ENCODE measurements around the gene RETREG1.

RETREG1 gene

DNA sequence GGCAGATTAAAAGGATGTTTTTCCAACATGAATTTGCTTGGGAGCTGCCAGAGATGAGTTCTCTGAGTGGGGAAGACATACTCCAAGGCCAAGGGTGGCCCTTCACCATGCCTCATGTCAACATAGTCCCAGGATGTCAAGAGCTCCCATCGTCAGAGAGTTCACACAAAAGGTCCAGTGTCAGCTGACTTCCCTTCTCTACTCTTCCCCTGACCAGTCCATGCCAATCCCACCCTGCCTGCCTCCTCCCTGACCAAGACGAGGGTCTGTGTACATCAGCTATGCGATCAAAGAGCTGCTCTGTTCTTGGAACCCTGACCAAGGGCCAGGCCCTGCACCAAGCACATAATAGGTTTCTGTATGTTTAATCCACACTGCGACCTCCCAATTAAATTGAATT lies 80.0 kb downstream of the RETREG1 start:
- H3K36me3 ChIP-seq (ENCODE audit: control insufficient read depth, insufficient read depth, low read length), result no peaks in the 10 kb centered on the region
- no peak overlapping the region for H2BK15ac ChIP-seq (replicated peaks; ENCODE audit: low read depth)
- H2BK5ac ChIP-seq (ENCODE audit: low read length), result no peak overlapping the region
- H4K5ac ChIP-seq (ENCODE audit: low read length), result no peak overlapping the region
- no peak overlapping the region for H3K27ac ChIP-seq (ENCODE audit: low read depth, low read length)
- DNase-seq, result no peak
- no CpG with 5 or more reads among the region's 4 CpGs for WGBS (ENCODE audit: extremely low coverage, insufficient coverage, low lambda C conversion rate)
- H3K18ac ChIP-seq (ENCODE audit: low read length), result no peak overlapping the region
- no peaks in the 10 kb centered on the region for H3K27me3 ChIP-seq (ENCODE audit: insufficient read depth, low read length, poor library complexity)
- no peak overlapping the region for H2AK5ac ChIP-seq (ENCODE audit: low read length)
- no peaks in the 10 kb centered on the region for H3K4me1 ChIP-seq (ENCODE audit: control insufficient read depth, low read depth, low read length)
- H3K4me2 ChIP-seq (ENCODE audit: low read length), result no peak overlapping the region
- no peak overlapping the region for H4K8ac ChIP-seq (ENCODE audit: low read depth, low read length)
- H3K23ac ChIP-seq (ENCODE audit: low read length), result no peak overlapping the region
- H3K4me3 ChIP-seq (ENCODE audit: low read length), result no peak overlapping the region
- no peak overlapping the region for H3K4ac ChIP-seq (ENCODE audit: low read depth, low read length)
- no peak overlapping the region for H3K56ac ChIP-seq (ENCODE audit: low read length)
- no peak overlapping the region for H3K9ac ChIP-seq (ENCODE audit: low read length)
- H2BK120ac ChIP-seq (ENCODE audit: low read depth, low read length), result no peak overlapping the region
- H3K79me2 ChIP-seq (ENCODE audit: control insufficient read depth, insufficient read depth, low read length), result no peaks in the 10 kb centered on the region
- H3K79me1 ChIP-seq (ENCODE audit: low read length), result no peaks in the 10 kb centered on the region

DNA sequence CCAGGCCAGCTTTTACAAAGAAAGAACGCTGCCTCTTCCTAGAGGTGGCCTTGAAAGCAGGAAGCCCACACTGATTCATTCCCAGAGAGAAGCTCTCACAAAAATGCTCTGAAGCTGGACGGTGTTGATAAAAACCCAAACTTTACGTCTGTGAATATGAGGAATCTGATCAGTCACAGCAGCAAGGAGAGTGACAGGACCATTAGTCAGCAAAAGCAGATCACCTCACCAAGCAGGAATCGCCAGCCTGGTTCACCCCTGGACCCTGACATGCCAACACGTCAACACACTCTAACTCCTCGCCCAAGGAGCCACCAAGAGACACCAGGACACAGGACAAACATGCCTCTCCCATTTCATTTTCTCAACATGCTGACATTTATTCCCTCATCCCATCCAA lies 80.6 kb downstream of the RETREG1 start:
- Histone ChIP-seq H3K56ac (ENCODE audit: low read length) (no peak overlapping the region), H3K9ac (ENCODE audit: low read length) (no peak overlapping the region), H2AK5ac (ENCODE audit: low read length) (no peak overlapping the region), H3K4me3 (ENCODE audit: low read length) (no peak overlapping the region), H4K5ac (ENCODE audit: low read length) (no peak overlapping the region), H3K36me3 (ENCODE audit: control insufficient read depth, insufficient read depth, low read length) (no peaks in the 10 kb centered on the region), H3K23ac (ENCODE audit: low read length) (no peak overlapping the region), H2BK120ac (ENCODE audit: low read depth, low read length) (no peak overlapping the region), H4K8ac (ENCODE audit: low read depth, low read length) (no peak overlapping the region), H3K4ac (ENCODE audit: low read depth, low read length) (no peak overlapping the region), H2BK5ac (ENCODE audit: low read length) (no peak overlapping the region), H3K18ac (ENCODE audit: low read length) (no peak overlapping the region), H2BK15ac (replicated peaks; ENCODE audit: low read depth) (no peak overlapping the region), H3K27ac (ENCODE audit: low read depth, low read length) (no peak overlapping the region), H3K79me2 (ENCODE audit: control insufficient read depth, insufficient read depth, low read length) (no peaks in the 10 kb centered on the region), H3K4me2 (ENCODE audit: low read length) (no peak overlapping the region), H3K27me3 (ENCODE audit: insufficient read depth, low read length, poor library complexity) (no peaks in the 10 kb centered on the region), H3K79me1 (ENCODE audit: low read length) (no peaks in the 10 kb centered on the region), H3K4me1 (ENCODE audit: control insufficient read depth, low read depth, low read length) (no peaks in the 10 kb centered on the region)
- no peak for DNase-seq
- WGBS (ENCODE audit: extremely low coverage, insufficient coverage, low lambda C conversion rate), result no CpG with 5 or more reads among the region's 6 CpGs

DNA sequence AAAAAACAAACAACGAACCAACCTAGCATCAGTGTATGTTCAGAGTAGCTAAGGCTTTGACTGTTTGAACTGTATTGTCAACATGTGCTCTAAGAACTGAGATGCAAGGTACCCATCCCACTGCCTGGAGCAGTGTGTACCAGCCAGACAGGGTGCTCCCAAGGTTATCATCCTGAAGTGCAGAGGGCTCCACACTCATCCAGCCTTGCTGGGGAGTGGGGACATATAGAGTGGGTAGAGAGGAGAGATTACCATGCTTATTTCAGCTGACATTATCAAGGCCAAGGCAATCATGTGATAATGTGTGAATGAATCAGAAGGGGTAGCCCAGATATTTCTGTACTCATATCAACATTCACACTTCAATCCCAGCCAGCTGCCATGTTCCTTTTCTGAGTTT lies 82.5 kb downstream of the RETREG1 start:
- Histone ChIP-seq H3K27ac (ENCODE audit: low read depth, low read length) (no peak overlapping the region), H2AK5ac (ENCODE audit: low read length) (no peak overlapping the region), H3K18ac (ENCODE audit: low read length) (no peak overlapping the region), H3K36me3 (ENCODE audit: control insufficient read depth, insufficient read depth, low read length) (no peaks in the 10 kb centered on the region), H3K4me2 (ENCODE audit: low read length) (no peak overlapping the region), H3K27me3 (ENCODE audit: insufficient read depth, low read length, poor library complexity) (no peaks in the 10 kb centered on the region), H3K4ac (ENCODE audit: low read depth, low read length) (no peak overlapping the region), H4K8ac (ENCODE audit: low read depth, low read length) (no peak overlapping the region), H3K4me1 (ENCODE audit: control insufficient read depth, low read depth, low read length) (no peaks in the 10 kb centered on the region), H3K9ac (ENCODE audit: low read length) (no peak overlapping the region), H3K56ac (ENCODE audit: low read length) (no peak overlapping the region), H2BK120ac (ENCODE audit: low read depth, low read length) (no peak overlapping the region), H2BK5ac (ENCODE audit: low read length) (no peak overlapping the region), H3K4me3 (ENCODE audit: low read length) (no peak overlapping the region), H3K23ac (ENCODE audit: low read length) (no peak overlapping the region), H4K5ac (ENCODE audit: low read length) (no peak overlapping the region), H3K79me2 (ENCODE audit: control insufficient read depth, insufficient read depth, low read length) (no peaks in the 10 kb centered on the region), H2BK15ac (replicated peaks; ENCODE audit: low read depth) (no peak overlapping the region), H3K79me1 (ENCODE audit: low read length) (no peaks in the 10 kb centered on the region)
- DNase-seq, result no peak
- WGBS (ENCODE audit: extremely low coverage, insufficient coverage, low lambda C conversion rate), result no CpG with 5 or more reads among the region's 1 CpG

GRCh38 chr5:16531063-16531648 lies 85.6 kb downstream of the RETREG1 start:
- Histone ChIP-seq H2BK120ac (ENCODE audit: low read depth, low read length) (no peak overlapping the region), H2BK5ac (ENCODE audit: low read length) (no peak overlapping the region), H3K79me2 (ENCODE audit: control insufficient read depth, insufficient read depth, low read length) (no peaks in the 10 kb centered on the region), H2BK15ac (replicated peaks; ENCODE audit: low read depth) (no peak overlapping the region), H3K79me1 (ENCODE audit: low read length) (no peaks in the 10 kb centered on the region), H3K23ac (ENCODE audit: low read length) (no peak overlapping the region), H3K36me3 (ENCODE audit: control insufficient read depth, insufficient read depth, low read length) (no peaks in the 10 kb centered on the region), H4K8ac (ENCODE audit: low read depth, low read length) (no peak overlapping the region), H4K5ac (ENCODE audit: low read length) (no peak overlapping the region), H3K27ac (ENCODE audit: low read depth, low read length) (no peak overlapping the region), H3K56ac (ENCODE audit: low read length) (no peak overlapping the region), H2AK5ac (ENCODE audit: low read length) (no peak overlapping the region), H3K4me2 (ENCODE audit: low read length) (no peak overlapping the region), H3K4me3 (ENCODE audit: low read length) (no peak overlapping the region), H3K9ac (ENCODE audit: low read length) (no peak overlapping the region), H3K27me3 (ENCODE audit: insufficient read depth, low read length, poor library complexity) (no peaks in the 10 kb centered on the region), H3K4ac (ENCODE audit: low read depth, low read length) (no peak overlapping the region), H3K4me1 (ENCODE audit: control insufficient read depth, low read depth, low read length) (no peaks in the 10 kb centered on the region), H3K18ac (ENCODE audit: low read length) (no peak overlapping the region)
- no peak for DNase-seq
- no CpG with 5 or more reads among the region's 4 CpGs for WGBS (ENCODE audit: extremely low coverage, insufficient coverage, low lambda C conversion rate)

- Histone ChIP-seq H3K9ac (ENCODE audit: low read length) (no peak overlapping the region), H3K4ac (ENCODE audit: low read depth, low read length) (no peak overlapping the region), H3K27ac (ENCODE audit: low read depth, low read length) (no peak overlapping the region), H3K79me2 (ENCODE audit: control insufficient read depth, insufficient read depth, low read length) (no peaks in the 10 kb centered on the region), H2BK5ac (ENCODE audit: low read length) (no peak overlapping the region), H3K4me1 (ENCODE audit: control insufficient read depth, low read depth, low read length) (no peaks in the 10 kb centered on the region), H2BK120ac (ENCODE audit: low read depth, low read length) (no peak overlapping the region), H2AK5ac (ENCODE audit: low read length) (no peak overlapping the region), H4K5ac (ENCODE audit: low read length) (no peak overlapping the region), H3K4me3 (ENCODE audit: low read length) (no peak overlapping the region), H3K23ac (ENCODE audit: low read length) (no peak overlapping the region), H4K8ac (ENCODE audit: low read depth, low read length) (no peak overlapping the region), H3K56ac (ENCODE audit: low read length) (no peak overlapping the region), H3K27me3 (ENCODE audit: insufficient read depth, low read length, poor library complexity) (no peaks in the 10 kb centered on the region), H3K79me1 (ENCODE audit: low read length) (no peaks in the 10 kb centered on the region), H3K36me3 (ENCODE audit: control insufficient read depth, insufficient read depth, low read length) (no peaks in the 10 kb centered on the region), H3K18ac (ENCODE audit: low read length) (no peak overlapping the region), H3K4me2 (ENCODE audit: low read length) (no peak overlapping the region), H2BK15ac (replicated peaks; ENCODE audit: low read depth) (no peak overlapping the region)
- WGBS (ENCODE audit: extremely low coverage, insufficient coverage, low lambda C conversion rate), result no CpG with 5 or more reads among the region's 7 CpGs
- DNase-seq, result no peak
These were observed 87.5 kb downstream of the RETREG1 start for GRCh38 chr5:16529306-16529705.

DNA sequence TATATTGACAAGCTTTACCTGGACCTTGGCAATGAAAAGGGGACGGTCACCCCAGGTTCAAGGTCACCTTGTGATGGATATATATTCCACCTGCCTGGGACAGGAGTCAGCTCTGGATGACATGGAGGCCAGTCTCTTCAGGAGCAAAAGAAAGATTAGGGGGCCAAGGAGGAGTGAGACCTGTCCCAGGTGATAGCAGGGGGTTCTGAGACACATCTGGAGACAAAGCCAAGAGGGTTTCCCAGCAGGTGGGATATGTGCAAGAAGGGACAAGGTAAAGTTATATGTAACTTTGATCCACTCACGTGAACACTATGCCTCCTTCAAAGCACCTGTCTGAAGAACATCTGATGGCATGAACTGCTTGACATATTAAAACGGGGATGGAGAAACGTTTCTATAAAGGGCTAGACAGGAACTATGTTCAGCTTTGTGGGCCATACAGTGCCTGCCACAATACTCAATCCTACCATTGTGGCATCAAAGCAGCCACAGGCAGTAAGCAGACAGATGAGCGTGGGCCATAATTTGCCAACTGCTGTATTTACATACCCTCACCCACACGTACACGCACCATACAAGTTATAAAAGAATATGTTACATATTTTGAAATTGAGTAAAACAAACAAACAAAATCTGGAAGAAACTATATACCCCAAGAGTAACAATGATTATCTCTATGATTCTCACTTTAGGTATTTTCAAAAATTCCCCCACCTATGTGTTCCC lies 88.3 kb downstream of the RETREG1 start:
- no peaks in the 10 kb centered on the region for H3K36me3 ChIP-seq (ENCODE audit: control insufficient read depth, insufficient read depth, low read length)
- H3K27ac ChIP-seq (ENCODE audit: low read depth, low read length), result no peak overlapping the region
- no peaks in the 10 kb centered on the region for H3K27me3 ChIP-seq (ENCODE audit: insufficient read depth, low read length, poor library complexity)
- DNase-seq, result peak; percentile 55
- H4K5ac ChIP-seq (ENCODE audit: low read length), result no peak overlapping the region
- H3K18ac ChIP-seq (ENCODE audit: low read length), result no peak overlapping the region
- no peaks in the 10 kb centered on the region for H3K79me1 ChIP-seq (ENCODE audit: low read length)
- H3K4ac ChIP-seq (ENCODE audit: low read depth, low read length), result no peak overlapping the region
- no peaks in the 10 kb centered on the region for H3K4me1 ChIP-seq (ENCODE audit: control insufficient read depth, low read depth, low read length)
- no peak overlapping the region for H2BK15ac ChIP-seq (replicated peaks; ENCODE audit: low read depth)
- no peak overlapping the region for H3K9ac ChIP-seq (ENCODE audit: low read length)
- no peak overlapping the region for H3K4me2 ChIP-seq (ENCODE audit: low read length)
- no peak overlapping the region for H3K23ac ChIP-seq (ENCODE audit: low read length)
- no peak overlapping the region for H2AK5ac ChIP-seq (ENCODE audit: low read length)
- WGBS (ENCODE audit: extremely low coverage, insufficient coverage, low lambda C conversion rate), result no CpG with 5 or more reads among the region's 7 CpGs
- H2BK5ac ChIP-seq (ENCODE audit: low read length), result no peak overlapping the region
- no peak overlapping the region for H3K4me3 ChIP-seq (ENCODE audit: low read length)
- H3K79me2 ChIP-seq (ENCODE audit: control insufficient read depth, insufficient read depth, low read length), result no peaks in the 10 kb centered on the region
- H4K8ac ChIP-seq (ENCODE audit: low read depth, low read length), result no peak overlapping the region
- H2BK120ac ChIP-seq (ENCODE audit: low read depth, low read length), result no peak overlapping the region
- no peak overlapping the region for H3K56ac ChIP-seq (ENCODE audit: low read length)

Data from mesendoderm (in vitro differentiated cells).